Prostate gland (tissue), 2 donors: ENCODE data around the gene CADM3. TPM values are rescaled to one million over a fixed set of nuclear protein-coding genes. Genes with fewer than 3 reads are reported as not detected.
A peak's percentile ranks its signal among the peaks of the same experiment; 100 is the strongest.

Experiments used
- DNase-seq: peaks from one replicate; pipeline ENCODE4 v3.0.0-alpha.2; 2019; ENCODE audit warnings: low spot score
- H3K27ac ChIP-seq, 2 donors: fragments of 200-600 bp; sonication (generic); 2 replicates each; pipeline ENCODE4 v1.5.1; 2017 to 2019
- H3K27me3 ChIP-seq: fragments of 200-600 bp; sonication (generic); replicated peaks from 2 replicates; pipeline ENCODE4 v1.5.1; 2019; ENCODE audit not compliant: insufficient read depth
- H3K36me3 ChIP-seq, 2 donors: fragments of 200-600 bp; sonication (generic); 1 replicate in 1 of 2; 2 replicates in 1 of 2; pipeline versions ENCODE4 v1.5.1 to v1.8.1; 2017 to 2019
- H3K4me1 ChIP-seq: fragments of 200-600 bp; sonication (generic); replicated peaks from 2 replicates; pipeline ENCODE4 v1.5.1; 2019
- H3K4me3 ChIP-seq, 2 donors: fragments of 200-600 bp; sonication (generic); 2 replicates each; pipeline ENCODE4 v1.5.1; 2017 to 2019
- H3K9me3 ChIP-seq: fragments of 200-600 bp; sonication (generic); 2 replicates; pipeline ENCODE4 v1.5.1; 2017
- POLR2A ChIP-seq: fragments of 450-650 bp; IDR thresholded peaks from one replicate; pipeline ENCODE4 v1.6.1; 2016; ENCODE audit warnings: antibody characterized with exemption, mild to moderate bottlenecking
- POLR2AphosphoS5 ChIP-seq: sonication (generic); formaldehyde crosslinking; IDR thresholded peaks from one replicate; pipeline ENCODE4 v1.6.1; 2017; ENCODE audit warnings: antibody characterized with exemption
- WGBS: methylation state at CpG from one replicate; pipeline ENCODE4 v1.1.5; 2018; 5-methylcytosine and 5-hydroxymethylcytosine counted together
- intact Hi-C: fragments of 100-400 bp; cut with DNase I; formaldehyde crosslinking; loops from one replicate; pipeline ENCODE4 v1.14.2; 2022
- total RNA-seq, 2 donors: library from RNA; depleted of rRNA; stranded (reverse); fragments of >200 nt; gene quantifications; one replicate each; pipeline ENCODE4 v1.1.0, GENCODE V29; 2016
- TF ChIP-seq, protein P1 (sequence below), 4 experiments: fragments of 200-600 bp in 2 of 4; fragments of 450-650 bp in 2 of 4; sonication (generic) in 2 of 4; IDR thresholded peaks; 1 replicate in 3 of 4; 2 replicates in 1 of 4; pipeline ENCODE4 v1.5.1; 2016 to 2019; ENCODE audit warnings: antibody characterized with exemption in 4 of 4, mild to moderate bottlenecking in 2 of 4, moderate library complexity in 2 of 4

Gene CADM3
- total RNA-seq, 2 donors from 2014 or later = 0.23 to 4.7 TPM

DNA sequence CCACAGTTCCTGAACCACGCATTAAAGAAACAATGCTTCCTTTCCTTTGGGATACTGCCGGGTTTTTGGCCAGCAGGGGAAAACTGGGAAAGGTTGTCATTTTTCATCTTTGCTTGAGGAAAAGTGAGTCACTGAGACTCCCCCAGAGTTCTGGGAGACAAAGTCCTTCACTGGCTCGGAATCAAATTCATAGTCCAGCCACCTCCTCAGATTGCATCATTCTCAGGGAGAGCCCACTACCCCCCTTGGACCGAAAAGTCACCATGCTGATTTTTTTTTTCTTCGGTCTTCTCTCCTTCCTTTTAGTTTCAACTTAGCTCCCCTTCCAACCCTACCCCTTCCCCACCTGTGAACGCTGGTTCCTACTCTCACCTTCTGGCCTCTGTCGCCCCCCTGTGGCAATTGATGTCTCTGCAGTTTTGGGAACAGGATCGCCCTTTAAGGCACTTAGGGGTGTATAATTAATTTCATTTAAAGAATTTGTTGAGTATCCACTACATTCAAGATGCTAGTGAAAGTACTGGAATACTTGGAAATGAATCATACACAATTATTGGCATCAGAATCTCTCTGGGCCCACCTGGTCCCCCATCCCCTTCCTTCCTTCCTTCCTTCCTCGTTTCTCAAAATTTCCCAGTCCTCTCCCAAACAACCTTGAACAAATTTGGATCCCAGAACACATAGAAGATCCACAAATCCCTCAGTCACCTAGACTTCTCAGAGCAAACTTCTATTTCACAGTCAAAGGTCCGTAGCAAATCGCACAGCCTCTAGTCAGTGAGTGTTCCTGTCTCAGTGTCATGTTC is 40.1 kb downstream of the CADM3 start:
- intact Hi-C loops = no loop called here
- peak; percentile 22 for DNase-seq
- Histone ChIP-seq H3K36me3 (no peaks in the 10 kb centered on the region), H3K4me3 (no peak overlapping the region), H3K27ac (no peak overlapping the region), H3K9me3 (no peaks in the 10 kb centered on the region), H3K4me1 (no peaks in the 10 kb centered on the region), H3K27me3 (peaks cover 4% of the 10 kb centered on the region)
- TF ChIP-seq POLR2A (no peak), POLR2AphosphoS5 (no peak)
- TF ChIP-seq, protein P1, sequence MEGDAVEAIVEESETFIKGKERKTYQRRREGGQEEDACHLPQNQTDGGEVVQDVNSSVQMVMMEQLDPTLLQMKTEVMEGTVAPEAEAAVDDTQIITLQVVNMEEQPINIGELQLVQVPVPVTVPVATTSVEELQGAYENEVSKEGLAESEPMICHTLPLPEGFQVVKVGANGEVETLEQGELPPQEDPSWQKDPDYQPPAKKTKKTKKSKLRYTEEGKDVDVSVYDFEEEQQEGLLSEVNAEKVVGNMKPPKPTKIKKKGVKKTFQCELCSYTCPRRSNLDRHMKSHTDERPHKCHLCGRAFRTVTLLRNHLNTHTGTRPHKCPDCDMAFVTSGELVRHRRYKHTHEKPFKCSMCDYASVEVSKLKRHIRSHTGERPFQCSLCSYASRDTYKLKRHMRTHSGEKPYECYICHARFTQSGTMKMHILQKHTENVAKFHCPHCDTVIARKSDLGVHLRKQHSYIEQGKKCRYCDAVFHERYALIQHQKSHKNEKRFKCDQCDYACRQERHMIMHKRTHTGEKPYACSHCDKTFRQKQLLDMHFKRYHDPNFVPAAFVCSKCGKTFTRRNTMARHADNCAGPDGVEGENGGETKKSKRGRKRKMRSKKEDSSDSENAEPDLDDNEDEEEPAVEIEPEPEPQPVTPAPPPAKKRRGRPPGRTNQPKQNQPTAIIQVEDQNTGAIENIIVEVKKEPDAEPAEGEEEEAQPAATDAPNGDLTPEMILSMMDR (IDR thresholded peaks at IDR 0.05) = peak; percentile 32 to 75 (median 63)
- 42% methylated on average over 11 of the region's 11 CpGs for WGBS

DNA sequence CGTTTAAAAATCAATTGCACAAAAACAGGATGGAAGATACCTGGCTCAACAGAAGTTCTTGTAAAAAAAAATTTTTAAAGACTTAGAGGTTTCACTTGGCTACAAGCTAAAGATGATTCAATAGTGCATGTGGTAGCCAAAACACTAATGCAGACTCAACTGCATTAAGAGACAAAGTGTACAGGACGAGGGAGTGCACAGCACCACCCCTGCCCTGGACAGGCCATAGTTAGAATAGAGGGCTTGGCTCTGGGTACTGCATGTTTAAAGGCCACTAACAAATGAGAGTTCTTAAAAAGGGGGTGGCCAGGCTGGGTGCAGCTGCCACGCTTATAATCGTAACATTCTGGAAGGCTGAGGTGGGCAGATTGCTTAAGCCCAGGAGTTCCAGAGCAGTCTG is 41.2 kb downstream of the CADM3 start:
- Histone ChIP-seq H3K9me3 (no peaks in the 10 kb centered on the region), H3K4me1 (no peaks in the 10 kb centered on the region), H3K36me3 (no peaks in the 10 kb centered on the region), H3K27me3 (peaks cover 4% of the 10 kb centered on the region), H3K27ac (no peak overlapping the region), H3K4me3 (no peak overlapping the region)
- intact Hi-C loops = no loop called here
- DNase-seq = no peak
- TF ChIP-seq POLR2AphosphoS5 = no peak
- TF ChIP-seq POLR2A = no peak
- TF ChIP-seq, protein P1 (IDR thresholded peaks at IDR 0.05) = no peak
- 88% methylated on average over 4 of the region's 4 CpGs for WGBS

DNA sequence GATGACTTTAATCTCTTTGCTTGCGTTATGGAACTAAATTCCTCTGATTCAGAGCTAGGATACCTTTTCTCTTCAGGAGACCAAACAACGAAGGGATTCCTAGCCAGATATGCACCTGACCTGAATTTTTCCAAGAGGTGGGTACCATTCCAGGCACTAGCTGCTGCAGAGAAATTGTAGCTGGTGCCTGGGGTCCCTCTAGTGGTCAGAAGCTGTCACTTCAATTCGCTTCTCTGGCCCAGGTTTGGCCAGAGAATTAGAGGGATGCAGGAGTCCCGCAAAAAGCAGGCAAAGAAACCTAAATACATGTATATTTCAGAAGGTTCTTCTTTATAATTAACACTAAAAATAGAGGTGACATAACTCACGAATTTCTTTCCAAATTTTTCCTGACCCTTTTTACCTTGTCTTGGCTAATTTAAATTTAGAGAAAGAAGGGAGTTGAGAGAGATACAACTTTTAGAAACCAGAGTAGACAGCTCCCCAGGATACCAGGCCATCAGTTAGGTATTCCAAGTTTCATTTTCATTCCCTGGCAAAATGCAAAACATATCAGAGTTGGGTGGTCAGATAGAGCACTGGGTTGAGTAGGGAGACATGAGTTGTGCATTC is 42.8 kb downstream of the CADM3 start:
- H3K4me3 ChIP-seq = no peak overlapping the region
- no peaks in the 10 kb centered on the region for H3K4me1 ChIP-seq
- DNase-seq = no peak
- no peaks in the 10 kb centered on the region for H3K9me3 ChIP-seq
- intact Hi-C loops = loop anchor here (2.0 kb wide), 1 partner anchor 53 kb away; no protein-coding TSS in a partner anchor
- TF ChIP-seq, protein P1 (IDR thresholded peaks at IDR 0.05) = peak; percentile 47 to 72 (median 64)
- TF ChIP-seq POLR2AphosphoS5 (no peak), POLR2A (no peak)
- no peak overlapping the region for H3K27ac ChIP-seq
- no peaks in the 10 kb centered on the region for H3K36me3 ChIP-seq
- peaks cover 4% of the 10 kb centered on the region for H3K27me3 ChIP-seq
- 7% methylated on average over 5 of the region's 5 CpGs for WGBS

DNA sequence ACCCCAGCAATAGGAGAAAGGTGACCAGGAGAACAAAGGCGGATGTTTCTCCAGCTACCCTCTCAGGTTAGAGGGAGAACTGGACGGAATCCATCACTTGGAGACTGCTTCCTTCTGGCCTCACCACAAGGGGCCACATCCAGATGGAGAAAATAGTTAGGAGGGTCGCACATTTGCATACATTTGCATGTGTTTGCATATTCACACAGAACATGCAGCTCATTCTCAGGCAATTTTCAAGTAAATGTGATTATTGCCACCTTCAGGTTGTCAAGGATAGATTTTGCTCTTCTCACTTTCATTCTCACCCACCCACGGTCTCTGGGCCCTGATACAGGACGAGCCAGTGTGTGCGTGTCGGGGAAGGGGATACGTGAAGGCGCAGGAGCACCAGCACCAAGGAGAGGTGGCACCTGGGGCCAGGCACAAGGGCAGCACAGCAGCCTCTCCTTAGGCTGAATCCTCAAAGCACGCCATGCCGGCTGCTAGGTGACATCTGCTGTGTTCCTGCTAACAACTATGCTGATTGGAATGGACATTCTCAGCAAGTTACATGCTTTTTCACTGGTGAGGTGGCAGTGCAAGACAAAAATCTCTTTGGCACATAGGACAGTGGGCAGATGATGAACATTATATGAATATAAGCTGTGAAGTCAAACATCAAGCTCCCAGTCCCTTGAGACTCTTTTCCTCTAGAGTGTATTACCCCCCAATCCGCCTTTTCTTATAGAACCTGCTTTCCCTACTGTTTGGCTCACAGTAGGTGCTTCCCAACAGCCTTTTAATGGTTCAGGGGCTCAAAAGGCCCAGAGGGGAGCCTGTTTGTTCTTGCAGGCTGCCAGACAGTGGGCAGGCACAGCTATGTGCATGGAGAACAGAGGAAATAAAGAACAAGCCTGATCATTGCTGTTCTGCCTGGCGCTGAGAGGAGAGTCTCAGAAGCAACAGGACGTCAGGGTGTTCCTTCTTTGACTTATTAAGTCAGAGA is 47.5 kb downstream of the CADM3 start:
- WGBS = 70% methylated on average over 14 of the region's 14 CpGs
- TF ChIP-seq, protein P1 (IDR thresholded peaks at IDR 0.05) = no peak
- TF ChIP-seq POLR2A (no peak), POLR2AphosphoS5 (no peak)
- Histone ChIP-seq H3K4me3 (no peak overlapping the region), H3K36me3 (no peaks in the 10 kb centered on the region), H3K4me1 (no peaks in the 10 kb centered on the region), H3K9me3 (no peaks in the 10 kb centered on the region), H3K27ac (no peak overlapping the region), H3K27me3 (no peaks in the 10 kb centered on the region)
- intact Hi-C loops = no loop called here
- DNase-seq = no peak
